ENCODE measurements around the gene HS2ST1. TPM values are rescaled to one million over a fixed set of nuclear protein-coding genes. Genes with fewer than 3 reads are reported as not detected.
"Not testable (repeated sequence)": the region's sequence is repeated elsewhere in the genome, so short reads cannot be mapped to it uniquely, and the experiment has no call there.

Gene HS2ST1
- total and polyA plus RNA-seq, 4 donors = 4.1 to 45.3 (median 16.3) TPM

GRCh38 chr1:86987446-86987845 is 73.0 kb downstream of the HS2ST1 start:
- Histone ChIP-seq H3K4me3 (no peak overlapping the region), H3K9me3 (ENCODE audit: control insufficient read depth in 4 of 4, insufficient read depth in 3 of 4, low read length in 3 of 4) (no peaks in the 10 kb centered on the region), H3K9ac (ENCODE audit: insufficient read depth in 1 of 2, low read length in 2 of 2) (no peak overlapping the region), H3K36me3 (ENCODE audit: control insufficient read depth in 4 of 4, insufficient read depth in 4 of 4, low read length in 4 of 4) (no peaks in the 10 kb centered on the region), H3K4me1 (ENCODE audit: control insufficient read depth in 5 of 5, insufficient read depth in 5 of 5, low read length in 5 of 5) (peaks cover 0 to 4% (median 0%) of the 10 kb centered on the region in 5 donors), H3K27me3 (ENCODE audit: control insufficient read depth in 3 of 3, insufficient read depth in 3 of 3, low read length in 2 of 3) (no peaks in the 10 kb centered on the region), H3K27ac (ENCODE audit: low read depth in 1 of 2, low read length in 1 of 2) (no peak overlapping the region)
- no peak for ATAC-seq (ENCODE audit: insufficient read depth, low FRiP score)
- no peak for DNase-seq
- TF ChIP-seq CTCF (IDR thresholded peaks at IDR 0.05; ENCODE audit: control extremely low read depth, extremely low read depth) = no peak

GRCh38 chr1:86988835-86989234 is 74.4 kb downstream of the HS2ST1 start:
- ATAC-seq (ENCODE audit: insufficient read depth, low FRiP score) = no peak
- no peak for DNase-seq
- no peak for TF ChIP-seq CTCF (IDR thresholded peaks at IDR 0.05; ENCODE audit: control extremely low read depth, extremely low read depth)
- Histone ChIP-seq H3K27me3 (ENCODE audit: control insufficient read depth in 3 of 3, insufficient read depth in 3 of 3, low read length in 2 of 3) (no peaks in the 10 kb centered on the region), H3K4me3 (no peak overlapping the region), H3K4me1 (ENCODE audit: control insufficient read depth in 5 of 5, insufficient read depth in 5 of 5, low read length in 5 of 5) (peaks cover 0 to 7% (median 0%) of the 10 kb centered on the region in 5 donors), H3K9me3 (ENCODE audit: control insufficient read depth in 4 of 4, insufficient read depth in 3 of 4, low read length in 3 of 4) (no peaks in the 10 kb centered on the region), H3K27ac (ENCODE audit: low read depth in 1 of 2, low read length in 1 of 2) (no peak overlapping the region), H3K9ac (ENCODE audit: insufficient read depth in 1 of 2, low read length in 2 of 2) (no peak overlapping the region), H3K36me3 (ENCODE audit: control insufficient read depth in 4 of 4, insufficient read depth in 4 of 4, low read length in 4 of 4) (no peaks in the 10 kb centered on the region)
- WGBS, 2 donors = 97 to 99% methylated on average over 7 of the region's 7 CpGs

- H3K4me1 ChIP-seq (ENCODE audit: control insufficient read depth in 5 of 5, insufficient read depth in 5 of 5, low read length in 5 of 5) = peaks cover 0 to 14% (median 0%) of the 10 kb centered on the region in 5 donors
- H3K9ac ChIP-seq (ENCODE audit: insufficient read depth in 1 of 2, low read length in 2 of 2); ATAC-seq (ENCODE audit: insufficient read depth, low FRiP score); H3K9me3 ChIP-seq (ENCODE audit: control insufficient read depth in 4 of 4, insufficient read depth in 3 of 4, low read length in 3 of 4); H3K36me3 ChIP-seq (ENCODE audit: control insufficient read depth in 4 of 4, insufficient read depth in 4 of 4, low read length in 4 of 4); H3K27me3 ChIP-seq (ENCODE audit: control insufficient read depth in 3 of 3, insufficient read depth in 3 of 3, low read length in 2 of 3); H3K27ac ChIP-seq (ENCODE audit: low read depth in 1 of 2, low read length in 1 of 2); DNase-seq; H3K4me3 ChIP-seq: not testable (repeated sequence)
- 58 to 79% methylated on average over 3 of the region's 3 CpGs for WGBS, 2 donors
Observed at GRCh38 chr1:86989690-86990089, 75.3 kb downstream of the HS2ST1 start.

- Histone ChIP-seq H3K9ac (ENCODE audit: insufficient read depth in 1 of 2, low read length in 2 of 2) (no peak overlapping the region), H3K36me3 (ENCODE audit: control insufficient read depth in 4 of 4, insufficient read depth in 4 of 4, low read length in 4 of 4) (no peaks in the 10 kb centered on the region), H3K9me3 (ENCODE audit: control insufficient read depth in 4 of 4, insufficient read depth in 3 of 4, low read length in 3 of 4) (no peaks in the 10 kb centered on the region), H3K27ac (ENCODE audit: low read depth in 1 of 2, low read length in 1 of 2) (no peak overlapping the region), H3K4me1 (ENCODE audit: control insufficient read depth in 5 of 5, insufficient read depth in 5 of 5, low read length in 5 of 5) (peaks cover 0 to 15% (median 0%) of the 10 kb centered on the region in 5 donors), H3K4me3 (no peak overlapping the region), H3K27me3 (ENCODE audit: control insufficient read depth in 3 of 3, insufficient read depth in 3 of 3, low read length in 2 of 3) (no peaks in the 10 kb centered on the region)
- WGBS, 2 donors = 91 to 94% methylated on average over 2 of the region's 2 CpGs
- ATAC-seq (ENCODE audit: insufficient read depth, low FRiP score) = no peak
- TF ChIP-seq CTCF (IDR thresholded peaks at IDR 0.05; ENCODE audit: control extremely low read depth, extremely low read depth) = no peak
- no peak for DNase-seq
Observed at GRCh38 chr1:86990826-86991225, 76.4 kb downstream of the HS2ST1 start.

Data from lung (tissue), 12 donors.